Measurements from ENCODE around the gene SLC16A12. TPM values are rescaled to one million over a fixed set of nuclear protein-coding genes. Genes with fewer than 3 reads are reported as not detected.

SLC16A12 gene
- total and polyA plus RNA-seq, 2 of the 13 experiments (the other 11 are each of a cell fraction or from before 2014, with no cell fraction given): 0.02 TPM; not detected in 1

DNA sequence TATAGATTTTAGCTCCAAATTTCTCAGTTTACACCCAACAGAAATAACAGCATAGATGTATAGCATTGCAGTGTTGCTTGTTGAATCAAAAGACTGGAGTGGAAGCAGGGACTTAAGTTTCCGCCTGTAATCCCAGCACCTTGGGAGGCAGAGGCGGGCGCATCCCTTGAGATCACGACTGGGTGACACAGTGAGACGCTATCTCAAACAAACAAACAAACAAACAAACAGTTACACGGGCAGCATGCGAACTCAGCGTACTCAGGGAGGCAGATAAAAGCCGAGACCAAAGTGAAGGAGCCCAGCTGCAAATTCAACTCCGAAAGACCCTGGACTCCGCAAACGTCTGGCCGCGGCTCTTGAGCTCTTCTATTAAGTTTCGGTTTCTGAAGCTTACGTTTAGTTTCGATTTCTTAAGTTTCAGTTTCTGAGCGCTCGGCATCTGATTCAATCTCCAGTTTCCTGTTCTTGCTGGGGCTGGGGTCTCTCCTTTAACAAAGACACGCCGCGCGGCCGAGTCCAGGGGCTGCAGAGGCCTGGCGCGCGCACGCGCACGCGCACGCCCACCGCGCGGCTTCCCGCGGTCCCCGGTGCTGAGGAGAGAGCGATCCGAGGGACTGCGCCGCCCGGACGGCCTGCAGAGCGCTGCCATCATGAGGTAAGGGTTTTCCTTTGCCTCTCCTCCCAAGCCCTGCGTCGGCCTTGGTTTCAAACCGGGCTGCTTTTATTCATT is 121.1 kb downstream of the SLC16A12 start, which contains the start of gene IFIT5 (continued):
- TF ChIP-seq ZNF224 (CRISPR knock-in tag; IDR thresholded peaks at IDR 0.05) (peak; percentile 14; the same call in 1 of the 2 replicates), RARA (CRISPR knock-in tag; IDR thresholded peaks at IDR 0.05) (no peak), ELF4 (CRISPR knock-in tag; IDR thresholded peaks at IDR 0.05; ENCODE audit: borderline replicate concordance) (0 out of 2 replicates have a peak, but pooled peaks have one; percentile 36), ZNF879 (CRISPR knock-in tag; IDR thresholded peaks at IDR 0.05) (0 out of 2 replicates have a peak, but pooled peaks have one; percentile 58), HOXA3 (CRISPR knock-in tag; IDR thresholded peaks at IDR 0.05) (peak; percentile 35; the same call in 1 of the 2 replicates), HMGXB4 (CRISPR knock-in tag; IDR thresholded peaks at IDR 0.05; ENCODE audit: borderline replicate concordance in 1 of 2, low read depth in 1 of 2) (peak; percentile 40 to 82; a peak in 2 of 4 replicates), FOXO1 (CRISPR knock-in tag; IDR thresholded peaks at IDR 0.05) (peak; percentile 6; the same call in 1 of the 2 replicates), FOXP4 (CRISPR knock-in tag; IDR thresholded peaks at IDR 0.05) (peak; percentile 43; the same call in 1 of the 2 replicates), ZNF792 (CRISPR knock-in tag; IDR thresholded peaks at IDR 0.05) (no peak), ARID2 (CRISPR knock-in tag; IDR thresholded peaks at IDR 0.05; ENCODE audit: borderline replicate concordance) (0 out of 2 replicates have a peak, but pooled peaks have one; percentile 28), ZNF800 (CRISPR knock-in tag; IDR thresholded peaks at IDR 0.05) (peak; percentile 59; the same call in 1 of the 2 replicates), ZNF607 (CRISPR knock-in tag; IDR thresholded peaks at IDR 0.05; ENCODE audit: borderline replicate concordance) (no peak), TBX2 (CRISPR knock-in tag; IDR thresholded peaks at IDR 0.05; ENCODE audit: borderline replicate concordance) (peak; percentile 35; the same call in 1 of the 2 replicates), PRPF4 (IDR thresholded peaks at IDR 0.05; ENCODE audit: low read depth, low read length, poor library complexity, severe bottlenecking) (no peak)
- TF ChIP-seq, protein P1, sequence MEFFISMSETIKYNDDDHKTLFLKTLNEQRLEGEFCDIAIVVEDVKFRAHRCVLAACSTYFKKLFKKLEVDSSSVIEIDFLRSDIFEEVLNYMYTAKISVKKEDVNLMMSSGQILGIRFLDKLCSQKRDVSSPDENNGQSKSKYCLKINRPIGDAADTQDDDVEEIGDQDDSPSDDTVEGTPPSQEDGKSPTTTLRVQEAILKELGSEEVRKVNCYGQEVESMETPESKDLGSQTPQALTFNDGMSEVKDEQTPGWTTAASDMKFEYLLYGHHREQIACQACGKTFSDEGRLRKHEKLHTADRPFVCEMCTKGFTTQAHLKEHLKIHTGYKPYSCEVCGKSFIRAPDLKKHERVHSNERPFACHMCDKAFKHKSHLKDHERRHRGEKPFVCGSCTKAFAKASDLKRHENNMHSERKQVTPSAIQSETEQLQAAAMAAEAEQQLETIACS (CRISPR knock-in tag; IDR thresholded peaks at IDR 0.05): peak; percentile 97
